OCI-LY7 (cell line): ENCODE measurements around the gene GRIN3B. TPM values are rescaled to one million over a fixed set of nuclear protein-coding genes. Genes with fewer than 3 reads are reported as not detected.

Source experiments
- BruUV-seq: library from RNA; stranded (reverse); fragments of 400-500 nt; replicated peaks from 2 replicates; lab custom pipeline; 2021; lab: Mats Ljungman, UMichigan
- CTCF ChIA-PET: fragments of 300-600 bp; sonication (Branson Sonifier 250); formaldehyde crosslinking; loops from one replicate; lab custom pipeline; 2022; ENCODE audit warnings: antibody characterized with exemption; ENCODE audit not compliant: unreplicated experiment; lab: Charles Lee
- POLR2A ChIA-PET: fragments of 300-600 bp; sonication (Branson Sonifier 250); formaldehyde crosslinking; loops from one replicate; lab custom pipeline; 2022; ENCODE audit warnings: antibody characterized with exemption; lab: Charles Lee
- DNase-seq: peaks from one replicate; pipeline ENCODE4 v3.0.0-alpha.2; 2015; ENCODE audit warnings: low spot score
- H2AFZ ChIP-seq: fragments of 200-600 bp; sonication (generic), shearing (Covaris generic); 2 replicates; pipeline ENCODE4 v1.6.1; 2014; ENCODE audit warnings: mild to moderate bottlenecking, antibody characterized with exemption, low read length, moderate library complexity
- H3K27ac ChIP-seq: fragments of 200-600 bp; sonication (generic); 2 replicates; pipeline ENCODE4 v1.5.1; 2014; ENCODE audit warnings: mixed run types, low read depth, mild to moderate bottlenecking, moderate library complexity, low read length, inconsistent platforms; ENCODE audit not compliant: poor library complexity, severe bottlenecking
- H3K36me3 ChIP-seq: fragments of 200-600 bp; sonication (generic); 2 replicates; pipeline ENCODE4 v1.6.1; 2014; ENCODE audit warnings: mild to moderate bottlenecking, antibody characterized with exemption, low read length, moderate library complexity, mixed read lengths; ENCODE audit not compliant: insufficient read depth
- H3K4me1 ChIP-seq: fragments of 200-600 bp; sonication (generic); 2 replicates; pipeline ENCODE4 v1.5.1; 2014; ENCODE audit warnings: mild to moderate bottlenecking, low read length; ENCODE audit not compliant: insufficient read depth, poor library complexity, severe bottlenecking
- H3K4me2 ChIP-seq: fragments of 200-600 bp; sonication (generic); 2 replicates; pipeline ENCODE4 v1.6.1; 2014; ENCODE audit warnings: mild to moderate bottlenecking, low read length
- H3K4me3 ChIP-seq: fragments of 200-600 bp; sonication (generic); 2 replicates; pipeline ENCODE4 v1.5.1; 2014; ENCODE audit warnings: mild to moderate bottlenecking, low read depth, low read length; ENCODE audit not compliant: poor library complexity, severe bottlenecking
- H3K79me2 ChIP-seq: fragments of 200-600 bp; sonication (generic); 2 replicates; pipeline ENCODE4 v1.6.1; 2016; ENCODE audit warnings: low read depth, mild to moderate bottlenecking, low read length, moderate library complexity, mixed read lengths; ENCODE audit not compliant: insufficient read depth
- H3K9me2 ChIP-seq: fragments of 200-600 bp; sonication (generic); 2 replicates; pipeline ENCODE4 v1.6.1; 2016; ENCODE audit warnings: mild to moderate bottlenecking, low read length, mixed read lengths; ENCODE audit not compliant: insufficient read depth
- H3K9me3 ChIP-seq: fragments of 200-600 bp; sonication (generic); 2 replicates; pipeline ENCODE4 v1.6.1; 2014; ENCODE audit warnings: mild to moderate bottlenecking, mixed run types, low read length, mixed read lengths
- H4K20me1 ChIP-seq: fragments of 200-600 bp; sonication (generic); 2 replicates; pipeline ENCODE4 v1.6.1; 2014; ENCODE audit warnings: mild to moderate bottlenecking, antibody characterized with exemption, low read length, moderate library complexity, mixed read lengths; ENCODE audit not compliant: insufficient read depth
- CTCF ChIP-seq: fragments of 200-600 bp; sonication (generic); conservative IDR thresholded peaks from 2 replicates; pipeline ENCODE4 v1.5.1; 2014; ENCODE audit warnings: mild to moderate bottlenecking, antibody characterized with exemption, low read length, moderate library complexity, mixed read lengths
- EZH2phosphoT487 ChIP-seq: fragments of 200-600 bp; sonication (generic); IDR thresholded peaks from 2 replicates; pipeline ENCODE4 v1.6.1; 2018; ENCODE audit warnings: low read depth, borderline replicate concordance, mild to moderate bottlenecking, mixed run types, antibody characterized with exemption, low read length, moderate library complexity, mixed read lengths
- intact Hi-C: fragments of 100-400 bp; cut with micrococcal nuclease; formaldehyde crosslinking; loops from one replicate; pipeline ENCODE4 v1.10.0; 2022; ENCODE audit not compliant: unreplicated experiment
- total RNA-seq, 2 experiments: library from RNA; depleted of rRNA in 1 of 2; stranded (reverse); fragments of >200 nt in 1 of 2; shearing (Covaris generic) in 1 of 2; gene quantifications; 2 replicates each; pipeline ENCODE4 v1.2.3, GENCODE V29; 2014 to 2022

GRIN3B gene
- total RNA-seq, 2 experiments from 2014 or later = not detected

- Histone ChIP-seq H3K9me2 (no peaks in the 10 kb centered on the region), H3K79me2 (no peaks in the 10 kb centered on the region), H3K4me2 (no peak overlapping the region), H3K4me1 (no peaks in the 10 kb centered on the region), H3K9me3 (no peaks in the 10 kb centered on the region), H2AFZ (no peak overlapping the region), H3K4me3 (no peak overlapping the region), H4K20me1 (no peaks in the 10 kb centered on the region), H3K36me3 (peaks cover 2% of the 10 kb centered on the region; the same call in 1 of the 2 replicates), H3K27ac (no peak overlapping the region)
- intact Hi-C loops = no loop called here
- POLR2A ChIA-PET = no interaction called here
- TF ChIP-seq EZH2phosphoT487 = no peak
- no peak for TF ChIP-seq CTCF
- CTCF ChIA-PET = no interaction called here
- BruUV-seq = no TSS peak
- no peak for DNase-seq
Measured at GRCh38 chr19:960020-960419, 40.2 kb upstream of the GRIN3B start.

GRCh38 chr19:960601-960938, 39.6 kb upstream of the GRIN3B start:
- no peaks in the 10 kb centered on the region for H3K9me2 ChIP-seq
- ChIA-PET POLR2A (no interaction called here), CTCF (no interaction called here)
- TF ChIP-seq EZH2phosphoT487 (no peak), CTCF (no peak)
- no peaks in the 10 kb centered on the region for H3K4me1 ChIP-seq
- H3K79me2 ChIP-seq = no peaks in the 10 kb centered on the region
- H3K4me3 ChIP-seq = no peak overlapping the region
- H2AFZ ChIP-seq = no peak overlapping the region
- H3K9me3 ChIP-seq = no peaks in the 10 kb centered on the region
- H3K27ac ChIP-seq = no peak overlapping the region
- no peak overlapping the region for H3K4me2 ChIP-seq
- BruUV-seq = no TSS peak
- DNase-seq = no peak
- intact Hi-C loops = no loop called here
- H3K36me3 ChIP-seq = peaks cover 7% of the 10 kb centered on the region; the same call in 1 of the 2 replicates
- no peaks in the 10 kb centered on the region for H4K20me1 ChIP-seq

- ChIA-PET POLR2A (interaction anchor here (0.6 kb wide), 1 partner anchor 212 kb away, joined by 4 read pairs; no protein-coding TSS in a partner anchor), CTCF (no interaction called here)
- H2AFZ ChIP-seq = no peak overlapping the region
- BruUV-seq = no TSS peak
- H3K9me2 ChIP-seq = no peaks in the 10 kb centered on the region
- no peak overlapping the region for H3K4me2 ChIP-seq
- DNase-seq = no peak
- no peaks in the 10 kb centered on the region for H3K79me2 ChIP-seq
- no peaks in the 10 kb centered on the region for H3K4me1 ChIP-seq
- peaks cover 8% of the 10 kb centered on the region; the same call in 1 of the 2 replicates for H3K36me3 ChIP-seq
- 0 out of 2 replicates have a peak, but pooled peaks cover 4% of the 10 kb centered on the region for H3K9me3 ChIP-seq
- H4K20me1 ChIP-seq = no peaks in the 10 kb centered on the region
- no peak for TF ChIP-seq EZH2phosphoT487
- TF ChIP-seq CTCF = no peak
- no peak overlapping the region for H3K27ac ChIP-seq
- H3K4me3 ChIP-seq = no peak overlapping the region
- intact Hi-C loops = no loop called here
Measured at GRCh38 chr19:961866-962620, 38.2 kb upstream of the GRIN3B start.
